M059J (cell line): Measurements from ENCODE around the gene ADAMTS12. TPM values are rescaled to one million over a fixed set of nuclear protein-coding genes. Genes with fewer than 3 reads are reported as not detected.
A peak's percentile ranks its signal among the peaks of the same experiment; 100 is the strongest.
"Not testable (repeated sequence)": the region's sequence is repeated elsewhere in the genome, so short reads cannot be mapped to it uniquely, and the experiment has no call there.

Experiments
- DNase-seq: peaks from one replicate; pipeline ENCODE4 v3.0.0-alpha.2; 2012; ENCODE audit warnings: low read depth
- total RNA-seq: library from RNA; depleted of rRNA; stranded (reverse); fragments of >200 nt; shearing (Covaris generic); gene quantifications from 2 replicates; pipeline ENCODE4 v1.2.3, GENCODE V29; 2014

The ADAMTS12 gene
- total RNA-seq, 1 experiment from 2014 or later = 16.7 TPM

DNA sequence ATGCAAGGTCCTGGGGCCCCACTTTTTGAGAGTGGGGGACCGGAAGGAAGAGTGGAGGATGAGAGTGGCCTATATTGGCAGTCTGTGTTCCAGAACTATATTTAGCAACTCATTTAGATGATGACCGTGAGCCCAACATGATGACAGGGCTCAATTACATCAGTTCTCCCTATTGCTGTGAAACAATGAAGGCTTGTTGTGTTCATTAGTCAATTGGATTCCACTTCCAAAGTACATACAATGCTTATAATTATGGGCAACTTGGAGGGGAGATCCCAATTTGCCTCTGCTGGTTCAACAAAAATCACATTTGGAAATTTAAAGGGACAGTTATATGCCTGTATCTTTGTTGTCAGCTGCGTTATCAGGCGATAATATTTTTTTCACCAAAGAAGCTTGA, 360.0 kb downstream of the ADAMTS12 start:
- DNase-seq = no peak

DNA sequence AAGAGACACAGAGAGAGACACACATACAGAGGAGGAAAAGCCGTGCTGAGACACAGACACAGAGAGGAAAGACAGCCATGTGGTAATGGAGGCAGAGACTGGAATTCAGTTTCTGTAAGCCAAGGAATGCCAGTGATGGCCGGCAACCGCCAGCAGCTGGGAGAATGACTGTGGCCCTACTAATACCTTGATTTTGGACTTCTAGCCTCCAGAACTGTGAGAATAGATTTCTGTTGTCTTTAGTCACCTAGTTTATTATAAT, 360.8 kb downstream of the ADAMTS12 start:
- no peak for DNase-seq

DNA sequence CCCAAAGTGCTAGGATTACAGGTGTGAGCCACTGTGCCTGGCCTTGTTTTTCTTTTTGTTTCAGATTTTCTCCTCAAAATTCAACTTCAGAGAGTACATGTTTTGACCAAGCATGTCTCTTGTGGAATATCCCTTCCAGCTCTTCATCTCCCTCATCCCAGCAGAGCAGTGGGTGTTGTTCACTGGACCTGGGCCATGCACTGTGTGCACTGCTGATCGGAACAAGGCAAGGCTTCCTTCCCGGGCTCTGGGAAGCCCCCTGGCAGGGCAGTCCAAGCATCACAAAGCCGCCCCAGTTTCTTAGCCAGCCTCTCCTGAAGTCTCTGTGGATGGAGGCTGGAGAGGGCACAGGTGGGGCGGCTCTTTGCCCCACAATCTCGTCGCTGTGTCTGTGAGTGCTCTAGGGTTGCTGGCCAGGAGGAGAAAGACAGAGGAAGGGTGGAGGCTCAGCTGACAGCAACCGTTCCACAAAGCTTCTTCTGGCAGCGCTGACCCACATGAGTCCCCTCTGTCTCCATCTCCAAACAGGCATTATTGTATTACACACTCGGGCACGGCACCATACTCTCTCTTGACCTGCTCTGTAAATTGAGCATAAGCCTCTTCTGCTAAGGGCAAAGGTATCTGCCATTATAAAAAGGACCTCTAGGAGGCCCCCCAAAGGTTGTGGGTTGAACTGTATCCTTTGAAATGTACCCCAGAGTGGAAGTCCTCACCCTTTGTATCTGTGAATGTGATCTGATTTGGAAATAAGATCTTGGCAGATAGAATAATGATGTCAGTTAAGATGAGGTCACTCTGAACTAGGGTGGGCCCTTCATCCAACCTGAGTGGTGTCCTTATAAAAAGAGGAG, 361.4 kb downstream of the ADAMTS12 start:
- DNase-seq = no peak

DNA sequence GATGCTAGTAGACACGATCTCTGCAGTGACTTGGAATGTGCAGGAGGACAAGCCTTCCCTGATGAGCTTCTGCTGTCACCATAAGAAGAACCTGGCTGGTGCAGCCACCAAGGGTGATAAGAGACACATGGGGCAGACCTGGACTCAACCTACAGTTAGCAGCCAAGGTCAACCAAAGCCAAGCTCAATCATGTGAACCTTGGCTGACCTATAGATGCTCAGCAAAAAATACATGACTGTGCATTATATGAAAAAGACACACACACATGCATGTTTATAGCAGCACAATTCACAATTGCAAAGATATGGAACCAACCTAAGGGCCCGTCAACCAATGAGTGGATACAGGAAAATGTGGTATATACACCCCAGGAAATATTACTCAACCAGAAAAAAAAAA, 364.1 kb downstream of the ADAMTS12 start:
- no peak for DNase-seq

DNA sequence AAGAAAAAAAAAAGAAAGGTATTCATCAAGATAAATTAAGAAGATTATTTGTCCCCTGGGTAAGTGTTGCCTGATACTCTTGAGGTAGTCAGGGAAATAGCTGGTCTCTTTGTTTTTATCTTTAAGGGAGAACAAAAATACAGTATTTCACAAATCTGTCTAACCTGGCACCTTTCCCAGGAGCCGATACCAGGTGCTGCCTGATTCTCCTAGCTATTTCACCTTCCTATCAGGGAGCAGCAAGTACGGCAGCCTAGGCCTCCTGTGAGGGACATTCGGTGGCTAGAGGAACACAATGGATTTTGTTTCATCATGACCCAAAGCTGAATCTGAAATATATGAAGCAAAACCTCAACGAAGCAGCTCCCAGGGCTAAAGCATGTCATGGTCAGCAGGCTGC, 365.0 kb downstream of the ADAMTS12 start:
- DNase-seq = no peak

DNA sequence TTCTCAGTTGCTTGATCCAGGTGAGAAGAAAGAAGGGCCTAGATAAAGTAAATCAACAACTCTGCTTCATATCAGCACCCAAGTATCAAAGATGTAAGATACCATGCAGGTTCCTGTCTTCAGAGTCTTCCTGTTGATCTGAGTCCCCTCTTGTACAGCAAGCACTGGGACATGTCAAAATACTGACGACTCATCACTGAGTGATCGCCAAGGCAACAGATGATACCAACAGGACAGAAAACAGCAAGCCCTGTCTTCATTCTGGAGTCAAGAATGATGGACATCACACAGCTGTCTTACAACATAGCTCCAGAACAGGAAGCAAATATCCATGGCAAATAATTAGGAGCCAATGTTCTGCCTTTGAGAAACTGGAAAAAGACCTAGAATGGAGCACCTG, 367.3 kb downstream of the ADAMTS12 start:
- DNase-seq = peak; percentile 32

DNA sequence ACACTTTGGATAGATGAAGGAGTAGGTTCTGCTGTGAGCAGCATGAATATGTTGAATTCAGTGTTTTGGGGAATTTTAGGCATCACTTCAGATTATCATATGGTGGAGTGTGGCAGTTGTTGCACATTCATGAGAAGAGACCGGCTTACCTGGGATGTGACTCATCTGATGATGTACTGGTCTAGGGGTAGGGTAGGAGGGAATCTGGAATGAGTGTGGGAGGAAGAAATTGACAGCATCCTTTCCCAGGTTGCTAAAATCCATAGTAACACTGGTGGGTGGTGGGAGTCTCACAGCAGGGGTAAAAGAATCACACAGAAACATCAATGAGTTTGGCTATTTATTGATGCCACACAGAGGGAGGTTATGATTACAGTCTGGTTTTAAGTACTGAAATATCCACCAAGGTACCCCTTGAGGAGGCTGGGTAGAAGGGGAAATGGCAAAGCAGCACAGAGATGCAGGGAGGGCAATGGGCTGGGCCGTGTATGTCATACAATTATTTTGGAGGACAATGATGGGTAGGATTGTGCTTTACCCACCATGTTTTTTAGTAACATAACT, 368.5 kb downstream of the ADAMTS12 start:
- DNase-seq = no peak

DNA sequence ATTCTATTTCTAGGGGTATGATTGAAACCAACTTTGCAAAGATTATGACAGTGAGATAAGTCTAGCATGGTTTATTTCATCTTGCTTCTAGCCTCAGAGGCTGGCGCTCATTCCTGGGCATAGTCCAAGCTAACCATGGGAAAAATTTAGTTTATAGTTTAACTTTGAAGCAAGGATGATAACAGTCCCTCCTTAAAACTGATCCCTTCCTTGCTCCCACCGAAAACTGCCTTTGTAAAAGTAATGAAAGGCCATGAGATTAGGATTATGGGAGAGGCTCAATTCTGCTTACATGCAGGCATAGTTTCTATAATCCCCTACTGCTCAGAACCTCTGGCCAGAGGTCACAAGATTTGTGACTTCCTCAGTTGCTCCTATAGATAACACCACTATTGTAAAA, 375.4 kb downstream of the ADAMTS12 start:
- no peak for DNase-seq

DNA sequence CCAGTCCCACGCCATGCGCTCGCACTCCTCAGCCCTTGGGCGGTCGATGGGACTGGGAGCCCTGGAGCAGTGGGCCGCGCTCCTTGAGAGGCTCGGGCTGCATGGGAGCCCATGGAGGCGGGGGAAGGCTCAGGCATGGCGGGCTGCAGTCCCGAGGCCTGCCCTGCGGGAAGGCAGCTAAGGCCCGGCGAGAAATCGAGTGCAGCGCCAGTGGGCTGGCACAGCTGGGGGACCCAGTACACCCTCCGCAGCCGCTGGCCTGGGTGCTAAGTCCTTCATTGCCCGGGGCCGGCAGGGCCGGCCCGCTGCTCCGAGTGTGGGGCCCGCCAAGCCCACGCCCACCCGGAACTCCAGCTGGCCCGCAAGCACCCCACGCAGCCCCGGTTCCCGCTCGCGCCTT, 376.4 kb downstream of the ADAMTS12 start:
- DNase-seq = not testable (repeated sequence)

DNA sequence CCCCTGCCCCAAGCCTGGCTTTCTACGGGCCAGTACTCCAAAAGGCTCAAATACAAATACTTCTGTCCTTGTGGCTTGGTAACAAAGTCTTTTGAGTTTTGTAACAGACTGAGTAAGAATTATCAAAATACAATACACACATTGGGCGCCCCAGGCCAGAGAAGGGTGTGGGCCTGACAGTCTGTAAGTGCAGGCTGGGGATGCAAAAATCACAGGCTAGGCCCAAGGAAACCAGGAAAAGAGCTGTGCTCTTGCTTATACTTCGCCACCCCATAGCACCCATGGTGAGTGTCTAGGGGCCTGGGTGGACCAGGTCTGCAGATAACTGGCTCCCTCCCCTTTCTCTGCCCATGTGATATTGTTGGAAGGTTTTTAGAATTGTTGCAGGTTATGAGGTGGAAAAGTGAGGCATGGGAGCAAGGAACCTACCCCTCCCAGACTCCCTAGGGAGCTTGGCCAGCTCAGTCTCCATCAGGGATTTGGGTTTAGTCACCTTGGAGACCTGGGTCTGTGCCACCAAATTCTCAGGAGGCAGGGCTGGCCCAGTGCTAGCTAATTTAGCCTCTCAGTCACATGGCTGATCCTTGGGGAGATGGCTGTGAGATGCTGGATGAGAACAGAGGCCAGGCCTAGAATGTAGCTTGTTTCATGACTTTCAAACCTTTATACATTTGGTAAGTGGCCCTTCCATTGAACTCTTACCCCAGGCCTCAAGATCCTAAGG, 378.2 kb downstream of the ADAMTS12 start:
- peak; percentile 44 for DNase-seq

DNA sequence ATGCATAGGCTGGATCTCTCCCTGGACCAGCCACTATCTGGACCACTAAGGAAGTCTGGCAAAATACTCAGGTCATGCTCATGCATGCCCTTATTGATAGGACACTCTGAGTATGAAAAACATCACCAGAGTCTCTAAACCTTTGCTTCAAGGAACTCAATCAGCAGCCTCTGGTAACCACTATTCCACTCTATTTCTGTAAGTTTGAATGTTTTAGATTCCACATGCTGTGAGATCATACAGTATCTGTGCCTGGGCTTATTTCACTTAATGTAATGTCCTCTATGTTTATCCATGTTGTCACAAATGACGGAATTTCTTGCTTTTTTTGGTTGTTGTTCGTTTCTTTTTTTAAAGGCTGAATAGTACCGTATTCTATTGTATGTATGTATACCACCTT, 382.8 kb downstream of the ADAMTS12 start:
- no peak for DNase-seq

DNA sequence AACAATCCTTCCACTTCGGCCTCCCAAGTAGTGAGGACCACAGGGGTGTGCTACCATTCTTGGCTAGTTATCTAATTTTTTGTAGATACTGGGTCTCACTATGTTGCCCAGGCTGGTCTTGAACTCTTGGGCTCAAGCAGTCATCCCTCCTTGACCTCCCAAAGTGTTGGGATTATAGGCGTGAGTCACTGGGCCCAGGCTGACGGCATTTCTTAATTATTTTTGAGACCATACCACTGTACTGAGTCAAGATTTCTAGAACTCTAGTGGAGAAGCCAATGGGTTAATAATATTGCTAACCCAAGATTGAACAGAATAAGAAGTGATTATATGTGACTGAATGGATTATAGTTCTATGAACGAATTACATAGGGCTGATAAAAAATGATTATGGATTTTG, 384.4 kb downstream of the ADAMTS12 start:
- DNase-seq = peak; percentile 55

DNA sequence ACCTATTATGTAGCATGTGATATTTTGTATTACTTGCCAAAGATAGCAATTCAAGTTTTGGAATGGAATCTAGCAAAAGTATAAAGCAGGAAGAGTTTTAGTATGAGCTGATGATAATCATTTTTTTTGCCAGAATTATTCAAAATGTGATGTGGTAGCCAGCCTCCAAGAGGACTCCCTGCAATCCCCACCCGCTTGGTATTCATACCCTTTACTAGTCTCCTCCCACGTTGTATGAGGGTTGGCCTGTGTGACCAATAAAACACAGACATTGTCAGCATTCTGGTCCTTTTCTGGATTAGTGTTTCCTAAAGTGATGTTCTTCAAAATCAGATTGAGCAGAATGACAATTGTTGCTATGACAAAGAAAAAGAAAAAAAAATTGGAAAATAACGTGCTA, 387.2 kb downstream of the ADAMTS12 start:
- DNase-seq = no peak

DNA sequence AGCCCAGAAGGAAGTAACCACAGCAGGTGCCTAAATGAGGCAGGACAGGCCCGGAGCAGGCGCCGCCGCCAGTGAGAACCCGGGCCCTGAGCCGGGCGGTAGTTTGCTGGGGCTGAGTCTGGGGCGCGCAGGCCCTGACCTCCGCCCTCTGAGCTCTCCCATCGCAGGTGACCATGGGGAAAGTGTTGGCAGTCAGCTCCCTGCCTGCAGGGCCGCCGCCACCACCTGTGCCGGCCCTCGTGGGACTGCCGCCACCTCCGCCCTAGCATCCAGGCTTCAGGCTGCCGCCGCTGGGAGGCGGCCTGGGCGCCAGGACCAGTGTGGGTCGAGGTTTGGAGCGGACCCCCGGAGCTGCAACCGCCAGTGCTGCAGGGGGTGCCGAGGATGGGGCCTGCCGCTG, 389.9 kb downstream of the ADAMTS12 start:
- DNase-seq = no peak

DNA sequence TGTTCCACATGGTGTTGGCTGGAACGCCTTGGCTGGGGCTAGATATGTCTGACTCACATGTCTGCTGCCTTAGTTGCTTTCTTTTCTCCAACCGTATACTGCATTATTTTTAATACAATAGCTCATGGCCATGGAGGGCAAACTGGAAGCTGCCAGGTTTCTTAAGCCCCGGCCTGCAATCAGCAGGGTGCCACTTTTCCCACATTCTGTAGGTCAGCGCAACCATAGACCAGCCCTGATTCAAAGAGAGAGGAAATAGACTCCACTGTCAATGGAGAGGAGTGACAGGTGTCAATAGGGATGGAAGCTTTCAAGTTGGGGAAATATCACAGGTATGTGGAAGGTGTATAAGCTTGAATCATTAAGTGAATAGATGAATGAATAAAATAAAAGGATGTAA, 390.5 kb downstream of the ADAMTS12 start:
- DNase-seq = no peak

DNA sequence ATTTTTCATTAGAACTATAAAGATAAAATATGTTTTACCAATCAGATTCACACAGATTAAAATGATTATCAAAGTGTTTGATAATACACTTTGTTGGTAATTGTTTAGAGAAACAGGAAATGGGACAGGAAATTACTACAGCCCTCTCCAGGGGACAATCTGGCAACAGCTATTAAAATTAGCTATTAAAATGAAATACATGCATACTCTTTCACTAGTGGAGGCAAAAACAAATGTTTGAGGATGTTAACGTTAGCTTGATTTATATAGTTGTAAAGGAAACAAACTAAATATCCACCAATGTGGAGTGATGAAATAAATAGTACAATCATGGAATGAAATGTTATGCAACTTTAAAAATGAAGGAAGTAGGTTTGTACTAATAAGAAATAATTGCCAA, 397.3 kb downstream of the ADAMTS12 start:
- no peak for DNase-seq

DNA sequence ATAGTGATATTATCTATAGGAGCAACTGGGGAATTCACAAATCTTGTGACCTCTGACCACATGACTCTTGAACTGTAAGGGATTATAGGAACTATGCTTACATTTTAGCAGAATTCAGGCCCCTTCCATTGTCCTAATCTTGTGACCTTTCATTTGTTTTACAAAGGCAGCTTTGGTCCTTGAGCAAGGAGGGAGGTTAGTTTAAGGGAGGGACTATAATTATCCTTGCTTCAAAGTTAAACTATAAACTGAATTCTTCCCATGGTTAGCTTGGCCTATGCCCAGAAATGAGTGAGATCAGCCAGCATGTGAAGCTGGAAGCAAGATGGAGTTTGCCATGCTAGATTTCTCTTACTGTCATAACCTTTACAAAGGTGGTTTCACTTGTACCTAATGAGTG, 399.8 kb downstream of the ADAMTS12 start:
- DNase-seq = no peak

DNA sequence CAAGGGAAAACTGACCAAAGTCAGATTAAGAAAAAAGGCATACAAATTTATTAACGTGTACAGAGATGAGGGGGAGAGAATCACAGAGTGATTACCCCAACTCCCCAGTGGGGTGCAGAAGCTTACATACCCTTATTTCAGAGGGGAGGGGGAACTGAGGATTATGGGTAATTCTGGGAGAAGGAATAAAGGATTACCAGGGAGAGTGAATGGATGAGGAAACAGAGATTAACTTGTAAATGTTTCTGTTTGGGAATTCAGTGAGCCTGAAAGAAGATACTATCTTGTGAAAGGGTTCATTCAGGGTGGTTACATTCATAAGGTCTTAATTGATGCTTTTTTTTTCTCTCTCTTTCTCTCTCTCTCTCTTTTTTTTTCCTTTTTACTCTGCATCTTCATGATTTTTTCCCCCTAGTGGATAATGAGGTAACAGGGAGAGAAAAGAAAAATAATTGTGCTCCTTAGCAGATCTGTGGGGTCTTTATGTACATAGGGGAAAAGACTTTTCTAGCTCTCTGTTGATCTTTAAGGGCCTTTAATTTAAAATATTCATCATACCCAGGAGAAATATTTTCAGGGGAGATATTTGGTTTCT, 401.6 kb downstream of the ADAMTS12 start:
- DNase-seq = no peak

DNA sequence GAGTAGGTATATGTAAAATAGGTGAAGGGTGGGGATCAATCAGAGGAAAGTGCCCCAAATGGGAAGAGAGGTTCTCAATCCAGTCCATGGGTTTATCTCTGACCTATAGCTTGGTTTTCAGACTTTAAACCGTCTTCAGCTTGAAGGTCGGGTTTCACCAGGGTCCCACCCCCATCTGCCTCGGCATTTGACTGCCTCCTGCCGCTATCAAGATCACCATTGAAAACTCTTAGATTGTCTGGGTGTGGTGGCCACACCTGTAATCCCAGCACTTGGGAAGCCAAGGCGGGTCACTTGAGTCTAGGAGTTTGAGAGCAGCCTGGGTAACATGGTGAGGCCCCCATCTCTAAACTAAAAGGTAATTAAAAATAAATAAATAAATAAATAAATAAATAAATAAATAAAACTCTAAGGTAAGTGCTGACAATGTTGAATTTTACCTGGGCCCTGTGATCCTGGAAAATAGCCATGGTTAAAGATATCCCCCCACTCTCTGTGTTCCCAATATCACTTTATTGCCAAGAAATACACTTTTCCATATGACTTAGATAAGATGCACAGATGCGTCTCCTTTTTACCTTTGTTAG, 402.2 kb downstream of the ADAMTS12 start:
- no peak for DNase-seq

DNA sequence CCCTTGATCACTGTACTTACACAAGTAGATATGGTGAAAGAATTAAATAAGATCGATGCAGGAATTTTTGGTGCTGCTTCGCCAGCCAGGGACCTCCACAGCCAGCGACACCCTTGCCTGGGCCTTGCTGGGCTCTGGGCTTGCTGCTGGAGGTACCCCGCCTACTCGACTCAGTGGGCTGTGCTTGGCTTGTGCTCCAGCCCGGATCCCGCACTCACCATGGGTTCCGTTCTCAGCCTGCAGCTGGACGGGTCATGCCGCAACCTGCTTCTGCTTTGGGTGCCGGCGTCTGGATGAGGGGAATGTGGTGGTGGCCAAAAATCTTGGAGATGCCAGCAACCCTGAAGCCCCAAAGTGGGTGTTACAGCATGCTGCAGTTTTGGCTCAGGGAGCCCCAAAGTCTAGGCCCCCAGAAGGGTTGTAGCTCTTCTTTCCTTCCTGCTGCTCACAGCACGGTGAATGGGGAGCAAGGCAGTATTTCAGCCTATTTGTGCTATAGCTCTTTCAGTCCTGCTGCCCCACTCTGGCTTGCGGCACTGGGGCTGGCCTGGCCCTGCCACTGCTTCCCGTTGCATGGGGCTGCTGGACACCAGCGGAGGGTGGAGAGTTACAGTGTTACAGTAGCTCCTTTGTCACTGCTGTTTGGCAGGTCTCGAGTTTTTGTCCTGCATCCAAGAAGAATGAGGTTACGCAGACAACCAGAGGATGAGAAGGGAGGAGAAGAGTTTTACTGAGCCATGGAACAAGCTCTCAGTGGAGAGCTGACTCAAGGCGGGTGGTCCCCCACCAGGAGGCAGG, 403.0 kb downstream of the ADAMTS12 start:
- no peak for DNase-seq

DNA sequence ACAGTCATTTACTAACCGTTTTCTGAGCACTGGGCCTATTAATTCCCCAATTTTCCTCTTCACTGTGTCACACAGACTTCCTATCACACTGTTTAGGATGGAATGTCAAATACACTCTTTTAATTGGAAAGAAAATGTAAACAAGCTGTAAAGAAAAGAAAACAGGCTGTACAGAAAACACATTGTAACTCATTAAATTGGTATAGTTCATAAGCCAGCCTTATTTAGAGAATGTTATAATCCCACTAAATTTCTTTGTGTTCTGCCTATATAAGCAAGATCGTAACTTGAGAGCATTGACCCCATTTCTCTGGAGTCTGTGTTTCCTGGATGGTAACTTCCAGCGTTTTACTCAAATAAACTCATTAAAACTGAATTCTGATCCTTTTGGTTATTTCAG, 404.6 kb downstream of the ADAMTS12 start:
- no peak for DNase-seq

DNA sequence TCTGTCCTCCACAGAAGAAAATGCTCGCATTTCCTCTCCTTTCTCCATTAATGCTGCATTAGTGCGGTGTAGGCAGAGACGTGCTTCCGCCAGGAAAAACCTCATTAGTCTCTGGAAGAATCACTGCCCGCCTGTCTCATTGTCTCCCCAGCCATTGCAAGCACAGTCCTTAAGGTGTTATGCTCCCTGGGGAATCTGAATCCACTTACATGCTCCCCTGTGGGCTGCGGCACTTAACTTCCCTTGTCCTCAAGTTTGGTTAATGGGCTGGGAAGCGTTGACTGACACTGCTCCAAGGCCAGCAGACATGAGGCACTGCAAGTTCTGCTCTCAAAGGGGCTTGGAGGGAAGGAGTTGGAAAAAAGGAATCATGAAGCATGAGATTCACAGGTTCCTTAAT, 409.5 kb downstream of the ADAMTS12 start:
- DNase-seq = no peak
